ENCODE results near the gene FAP.
A peak's percentile ranks its signal among the peaks of the same experiment; 100 is the strongest.

FAP gene

GRCh38 chr2:162242586-162243280, 512 bp downstream of the FAP start:
- DNase-seq (ENCODE audit: low read depth in 2 of 2), result no peak

- no peak for DNase-seq (ENCODE audit: low read depth in 2 of 2)
Observed at GRCh38 chr2:162241571-162241970, 1.7 kb downstream of the FAP start.

GRCh38 chr2:162234620-162235462, 8.4 kb downstream of the FAP start:
- DNase-seq (ENCODE audit: low read depth in 2 of 2), result no peak

GRCh38 chr2:162233197-162233596, 10.0 kb downstream of the FAP start:
- DNase-seq (ENCODE audit: low read depth in 2 of 2), result no peak

GRCh38 chr2:162232671-162233070, 10.6 kb downstream of the FAP start:
- no peak for DNase-seq (ENCODE audit: low read depth in 2 of 2)

GRCh38 chr2:162232027-162232426, 11.2 kb downstream of the FAP start:
- no peak for DNase-seq (ENCODE audit: low read depth in 2 of 2)

GRCh38 chr2:162230761-162231160, 12.5 kb downstream of the FAP start:
- no peak for DNase-seq (ENCODE audit: low read depth in 2 of 2)

- no peak for DNase-seq (ENCODE audit: low read depth in 2 of 2)
Observed at GRCh38 chr2:162226836-162227235, 16.4 kb downstream of the FAP start.

GRCh38 chr2:162221064-162221463, 22.2 kb downstream of the FAP start:
- DNase-seq (ENCODE audit: low read depth in 2 of 2), result peak; percentile 31 to 35

GRCh38 chr2:162220368-162220767, 22.9 kb downstream of the FAP start:
- DNase-seq (ENCODE audit: low read depth in 2 of 2), result no peak

- DNase-seq (ENCODE audit: low read depth in 2 of 2), result no peak
Observed at GRCh38 chr2:162219426-162219825, 23.8 kb downstream of the FAP start.

GRCh38 chr2:162217598-162217997, 25.6 kb downstream of the FAP start:
- no peak for DNase-seq (ENCODE audit: low read depth in 2 of 2)

- no peak for DNase-seq (ENCODE audit: low read depth in 2 of 2)
Observed at GRCh38 chr2:162215162-162215561, 28.1 kb downstream of the FAP start.

GRCh38 chr2:162212366-162212765, 30.9 kb downstream of the FAP start:
- no peak for DNase-seq (ENCODE audit: low read depth in 2 of 2)

- DNase-seq (ENCODE audit: low read depth in 2 of 2), result no peak
Observed at GRCh38 chr2:162211732-162212131, 31.5 kb downstream of the FAP start.

- DNase-seq (ENCODE audit: low read depth in 2 of 2), result no peak
Observed at GRCh38 chr2:162210385-162210784, 32.9 kb downstream of the FAP start.

GRCh38 chr2:162202203-162202602, 41.0 kb downstream of the FAP start:
- no peak for DNase-seq (ENCODE audit: low read depth in 2 of 2)

- DNase-seq (ENCODE audit: low read depth in 2 of 2), result no peak
Observed at GRCh38 chr2:162200636-162201035, 42.6 kb downstream of the FAP start.

- no peak for DNase-seq (ENCODE audit: low read depth in 2 of 2)
Observed at GRCh38 chr2:162199913-162200312, 43.3 kb downstream of the FAP start.

- DNase-seq (ENCODE audit: low read depth in 2 of 2), result no peak
Observed at GRCh38 chr2:162198239-162198638, 45.0 kb downstream of the FAP start.

- DNase-seq (ENCODE audit: low read depth in 2 of 2), result no peak
Observed at GRCh38 chr2:162197069-162197825, 46.0 kb downstream of the FAP start.

- DNase-seq (ENCODE audit: low read depth in 2 of 2), result no peak
Observed at GRCh38 chr2:162196638-162197037, 46.6 kb downstream of the FAP start.

GRCh38 chr2:162188451-162188850, 54.8 kb downstream of the FAP start:
- DNase-seq (ENCODE audit: low read depth in 2 of 2), result no peak

All from activated CD8-positive, alpha-beta memory T cell treated with anti-CD3 and anti-CD28 coated beads for 4 hours (primary cell).